ENCODE measurements around the gene TRAPPC3.

TRAPPC3 gene

GRCh38 chr1:36165145-36165544 lies 15.9 kb upstream of the TRAPPC3 start:
- no peak for DNase-seq (ENCODE audit: low read depth)
- H3K4me3 ChIP-seq (ENCODE audit: control insufficient read depth, low read depth, low read length) = no peak overlapping the region
- no peak for TF ChIP-seq CTCF (IDR thresholded peaks at IDR 0.05; ENCODE audit: control insufficient read depth, insufficient read depth, low read depth, low read length, missing control alignments)

- no peak for TF ChIP-seq CTCF (IDR thresholded peaks at IDR 0.05; ENCODE audit: control insufficient read depth, insufficient read depth, low read depth, low read length, missing control alignments)
- H3K4me3 ChIP-seq (ENCODE audit: control insufficient read depth, low read depth, low read length) = no peak overlapping the region
- no peak for DNase-seq (ENCODE audit: low read depth)
Observed at GRCh38 chr1:36164361-36164760, 15.1 kb upstream of the TRAPPC3 start.

GRCh38 chr1:36163426-36163825 lies 14.1 kb upstream of the TRAPPC3 start:
- no peak for TF ChIP-seq CTCF (IDR thresholded peaks at IDR 0.05; ENCODE audit: control insufficient read depth, insufficient read depth, low read depth, low read length, missing control alignments)
- no peak overlapping the region for H3K4me3 ChIP-seq (ENCODE audit: control insufficient read depth, low read depth, low read length)
- DNase-seq (ENCODE audit: low read depth) = no peak

- no peak for TF ChIP-seq CTCF (IDR thresholded peaks at IDR 0.05; ENCODE audit: control insufficient read depth, insufficient read depth, low read depth, low read length, missing control alignments)
- H3K4me3 ChIP-seq (ENCODE audit: control insufficient read depth, low read depth, low read length) = no peak overlapping the region
- no peak for DNase-seq (ENCODE audit: low read depth)
Observed at GRCh38 chr1:36162680-36163239, 13.5 kb upstream of the TRAPPC3 start.

- no peak for DNase-seq (ENCODE audit: low read depth)
- no peak for TF ChIP-seq CTCF (IDR thresholded peaks at IDR 0.05; ENCODE audit: control insufficient read depth, insufficient read depth, low read depth, low read length, missing control alignments)
- H3K4me3 ChIP-seq (ENCODE audit: control insufficient read depth, low read depth, low read length) = no peak overlapping the region; the same call in 1 of the 2 replicates
Observed at GRCh38 chr1:36161641-36162531, 12.6 kb upstream of the TRAPPC3 start.

- TF ChIP-seq CTCF (IDR thresholded peaks at IDR 0.05; ENCODE audit: control insufficient read depth, insufficient read depth, low read depth, low read length, missing control alignments) = peak; percentile 55
- H3K4me3 ChIP-seq (ENCODE audit: control insufficient read depth, low read depth, low read length) = peak overlapping the region; percentile 50
- DNase-seq (ENCODE audit: low read depth) = no peak
Observed at GRCh38 chr1:36160949-36161485, 11.7 kb upstream of the TRAPPC3 start.

Data from AG09309 (cell line).